Colonic mucosa (tissue), 4 donors: Measurements from ENCODE around the gene FLT3. TPM values are rescaled to one million over a fixed set of nuclear protein-coding genes. Genes with fewer than 3 reads are reported as not detected.

Experiments used
- DNase-seq: peaks from one replicate; pipeline ENCODE4 v3.0.0-alpha.2; 2020
- H3K27ac ChIP-seq: fragments of 200-600 bp; one replicate; pipeline ENCODE4 v1.8.0; 2021
- H3K27me3 ChIP-seq: fragments of 200-600 bp; one replicate; pipeline ENCODE4 v1.8.0; 2021
- H3K36me3 ChIP-seq: fragments of 200-600 bp; one replicate; pipeline ENCODE4 v1.8.0; 2021
- H3K4me1 ChIP-seq: fragments of 200-600 bp; one replicate; pipeline ENCODE4 v1.8.0; 2021; ENCODE audit warnings: mild to moderate bottlenecking
- H3K4me3 ChIP-seq: fragments of 200-600 bp; one replicate; pipeline ENCODE4 v1.8.0; 2021
- H3K9ac ChIP-seq, 2 donors: one replicate each; pipeline ENCODE4 v1.7.0; 2013; ENCODE audit warnings: control low read depth in 2 of 2, low read depth in 2 of 2, low read length in 2 of 2
- H3K9me3 ChIP-seq: fragments of 200-600 bp; one replicate; pipeline ENCODE4 v1.8.0; 2021
- intact Hi-C: fragments of 100-400 bp; cut with DNase I; formaldehyde crosslinking; loops from one replicate; pipeline ENCODE4 v1.14.1; 2022
- total RNA-seq, 2 donors: library from RNA; stranded (reverse); fragmentation: NEBNext Ultra II Directional in 1 of 2; extraction: Animal tissue kit (Norgen Biotek cat#: 25700) in 1 of 2; gene quantifications; one replicate each; pipeline ENCODE4 v1.2.1, GENCODE V29; 2021
- TF ChIP-seq, protein P1 (sequence below): fragments of 200-600 bp; IDR thresholded peaks from one replicate; pipeline ENCODE4 v1.8.0; 2022; ENCODE audit warnings: antibody characterized with exemption, mild to moderate bottlenecking
- donor health status: healthy.
- donor health status: DM: no; HTN: no; CAD: no.
- donor health status: DM: no; HTN: no; CAD: no.

FLT3 gene
- total RNA-seq, 2 donors from 2014 or later: 0.19 TPM; not detected in 1

DNA sequence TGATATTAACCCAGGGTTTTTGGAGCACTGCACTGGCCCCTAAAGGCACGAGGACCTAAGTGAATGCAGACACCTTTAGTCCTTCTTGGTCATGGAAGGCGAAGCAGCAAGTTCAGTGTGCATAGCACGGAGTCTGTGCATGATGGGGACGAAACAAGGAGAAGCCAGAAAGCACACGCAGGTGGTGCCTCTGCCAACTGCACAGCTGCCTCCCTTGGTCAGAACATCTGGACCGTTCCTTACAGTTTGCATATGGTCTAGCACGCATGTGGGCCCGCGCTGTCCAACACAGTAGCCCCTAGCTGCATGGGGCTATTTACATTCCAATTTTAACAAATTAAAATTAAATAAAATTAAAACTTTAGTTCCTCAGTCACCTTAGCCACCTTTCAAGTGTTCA, 44.0 kb downstream of the FLT3 start:
- no peak for DNase-seq
- Histone ChIP-seq H3K9ac (no peak overlapping the region), H3K27me3 (no peaks in the 10 kb centered on the region), H3K4me1 (no peaks in the 10 kb centered on the region), H3K9me3 (no peaks in the 10 kb centered on the region), H3K36me3 (no peaks in the 10 kb centered on the region), H3K27ac (no peak overlapping the region), H3K4me3 (no peak overlapping the region)
- TF ChIP-seq, protein P1, sequence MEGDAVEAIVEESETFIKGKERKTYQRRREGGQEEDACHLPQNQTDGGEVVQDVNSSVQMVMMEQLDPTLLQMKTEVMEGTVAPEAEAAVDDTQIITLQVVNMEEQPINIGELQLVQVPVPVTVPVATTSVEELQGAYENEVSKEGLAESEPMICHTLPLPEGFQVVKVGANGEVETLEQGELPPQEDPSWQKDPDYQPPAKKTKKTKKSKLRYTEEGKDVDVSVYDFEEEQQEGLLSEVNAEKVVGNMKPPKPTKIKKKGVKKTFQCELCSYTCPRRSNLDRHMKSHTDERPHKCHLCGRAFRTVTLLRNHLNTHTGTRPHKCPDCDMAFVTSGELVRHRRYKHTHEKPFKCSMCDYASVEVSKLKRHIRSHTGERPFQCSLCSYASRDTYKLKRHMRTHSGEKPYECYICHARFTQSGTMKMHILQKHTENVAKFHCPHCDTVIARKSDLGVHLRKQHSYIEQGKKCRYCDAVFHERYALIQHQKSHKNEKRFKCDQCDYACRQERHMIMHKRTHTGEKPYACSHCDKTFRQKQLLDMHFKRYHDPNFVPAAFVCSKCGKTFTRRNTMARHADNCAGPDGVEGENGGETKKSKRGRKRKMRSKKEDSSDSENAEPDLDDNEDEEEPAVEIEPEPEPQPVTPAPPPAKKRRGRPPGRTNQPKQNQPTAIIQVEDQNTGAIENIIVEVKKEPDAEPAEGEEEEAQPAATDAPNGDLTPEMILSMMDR: no peak
- intact Hi-C loops: no loop called here

DNA sequence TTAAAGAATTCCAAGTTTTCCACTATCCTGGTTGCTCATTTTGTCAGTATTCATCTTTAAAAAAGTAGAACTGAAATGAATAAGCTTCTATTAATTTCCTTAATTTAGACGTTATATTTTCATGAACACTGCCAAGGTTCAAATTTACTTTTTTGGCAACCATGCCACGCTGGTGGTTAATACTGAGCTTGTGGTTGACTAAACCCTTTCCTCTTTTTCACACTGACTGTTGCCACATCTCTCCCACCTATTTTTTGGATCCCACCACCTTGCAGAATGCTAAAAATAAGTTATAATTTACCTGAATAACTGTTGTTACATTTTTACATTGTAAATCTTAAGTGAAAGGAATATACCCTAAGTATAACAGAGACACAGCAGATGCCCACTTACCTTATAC, 45.0 kb downstream of the FLT3 start:
- Histone ChIP-seq H3K9me3 (no peaks in the 10 kb centered on the region), H3K9ac (no peak overlapping the region), H3K27me3 (no peaks in the 10 kb centered on the region), H3K4me1 (no peaks in the 10 kb centered on the region), H3K27ac (no peak overlapping the region), H3K4me3 (no peak overlapping the region), H3K36me3 (no peaks in the 10 kb centered on the region)
- intact Hi-C loops: no loop called here
- TF ChIP-seq, protein P1: no peak
- no peak for DNase-seq

DNA sequence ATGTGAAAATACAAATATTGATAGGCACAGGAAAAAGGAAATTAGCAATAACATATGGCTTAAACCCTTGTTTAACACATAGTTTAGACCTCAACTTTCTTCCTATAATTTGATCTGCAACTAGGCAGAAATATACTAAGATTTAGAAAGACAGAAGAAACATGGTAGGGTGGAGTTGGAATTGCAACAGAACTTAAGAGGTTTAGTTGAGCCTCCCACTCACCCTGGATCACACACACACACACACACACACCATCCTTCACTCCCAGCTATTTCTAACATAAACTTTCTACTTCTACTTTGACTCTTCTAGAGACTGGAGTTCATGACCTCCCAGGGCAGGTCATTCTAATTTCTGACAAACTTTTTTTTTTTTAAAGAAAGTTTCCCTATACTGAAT, 47.4 kb downstream of the FLT3 start:
- no peak overlapping the region for H3K9ac ChIP-seq
- DNase-seq: no peak
- no peak overlapping the region for H3K27ac ChIP-seq
- TF ChIP-seq, protein P1: no peak
- H3K4me1 ChIP-seq: no peaks in the 10 kb centered on the region
- no peaks in the 10 kb centered on the region for H3K36me3 ChIP-seq
- no peak overlapping the region for H3K4me3 ChIP-seq
- no peaks in the 10 kb centered on the region for H3K27me3 ChIP-seq
- H3K9me3 ChIP-seq: no peaks in the 10 kb centered on the region
- intact Hi-C loops: no loop called here

DNA sequence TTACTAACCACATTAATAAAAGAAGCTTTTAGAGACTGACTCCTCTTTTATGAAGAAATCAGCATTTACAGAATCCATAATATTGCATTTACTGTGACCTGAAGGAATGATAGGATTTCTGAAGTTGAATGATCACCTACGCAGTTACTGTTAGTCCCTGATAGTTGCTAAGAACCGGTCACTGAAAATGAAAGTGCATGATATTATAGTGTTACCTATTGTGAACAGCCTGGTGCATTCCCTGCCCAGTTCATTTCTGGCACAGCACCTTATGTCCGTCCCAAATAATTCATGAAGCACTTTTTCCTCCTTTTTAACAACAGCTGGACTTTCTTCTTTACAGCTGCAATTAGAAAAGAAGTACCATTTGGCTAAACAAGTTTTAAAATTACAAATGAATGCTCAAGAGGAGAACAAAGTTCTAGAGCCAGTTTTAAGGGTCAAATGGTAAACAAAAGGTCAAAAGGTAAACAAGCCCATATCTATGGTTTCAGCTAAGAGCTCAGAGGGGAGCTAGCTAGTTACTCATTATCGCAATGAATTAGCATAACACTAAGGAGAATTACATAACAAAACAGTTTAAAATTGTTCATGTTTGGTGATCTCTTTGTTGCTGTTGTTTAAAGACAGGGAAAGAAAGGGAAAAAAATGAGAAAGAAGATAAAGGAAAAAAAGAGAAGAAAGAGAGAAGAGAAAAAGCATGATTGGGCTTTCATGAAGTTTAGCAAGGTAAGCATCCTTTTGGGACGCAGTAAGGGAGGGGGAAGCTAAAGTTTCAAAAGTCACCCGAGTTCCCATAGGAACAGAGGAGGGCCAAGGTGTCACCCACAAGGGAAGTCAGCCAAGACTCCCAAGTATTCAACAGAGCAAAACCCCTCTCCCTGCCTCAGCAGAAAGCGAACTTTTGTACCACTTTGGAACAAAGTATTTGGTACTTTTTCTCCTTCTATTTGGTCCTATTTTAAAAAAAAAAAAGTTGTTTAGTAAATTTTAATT, 50.2 kb downstream of the FLT3 start:
- intact Hi-C loops: no loop called here
- TF ChIP-seq, protein P1: no peak
- H3K9me3 ChIP-seq: no peaks in the 10 kb centered on the region
- no peak overlapping the region for H3K27ac ChIP-seq
- no peak overlapping the region for H3K9ac ChIP-seq
- no peaks in the 10 kb centered on the region for H3K36me3 ChIP-seq
- no peaks in the 10 kb centered on the region for H3K27me3 ChIP-seq
- no peaks in the 10 kb centered on the region for H3K4me1 ChIP-seq
- DNase-seq: no peak
- no peak overlapping the region for H3K4me3 ChIP-seq

DNA sequence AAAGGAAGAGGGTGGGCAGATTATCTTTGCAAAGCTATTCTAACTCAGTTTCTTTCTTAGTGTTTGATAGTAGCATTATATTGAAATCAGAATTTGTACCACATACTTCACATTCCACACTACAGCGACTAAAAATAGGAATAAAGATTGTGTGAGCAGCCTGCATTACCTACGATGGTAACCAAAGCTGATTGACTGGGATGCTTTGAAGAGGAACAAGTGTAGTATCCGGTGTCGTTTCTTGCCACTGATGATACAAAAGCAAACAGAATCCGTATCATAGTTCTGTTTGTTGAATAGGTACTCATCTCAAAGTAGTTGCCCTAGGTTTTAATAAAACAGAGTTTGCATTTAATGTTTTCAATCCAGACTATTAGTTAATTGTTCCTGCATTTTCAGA, 51.2 kb downstream of the FLT3 start:
- H3K27ac ChIP-seq: no peak overlapping the region
- no peaks in the 10 kb centered on the region for H3K9me3 ChIP-seq
- no peaks in the 10 kb centered on the region for H3K36me3 ChIP-seq
- DNase-seq: no peak
- H3K9ac ChIP-seq: no peak overlapping the region
- no peaks in the 10 kb centered on the region for H3K4me1 ChIP-seq
- TF ChIP-seq, protein P1: no peak
- H3K4me3 ChIP-seq: no peak overlapping the region
- intact Hi-C loops: no loop called here
- H3K27me3 ChIP-seq: no peaks in the 10 kb centered on the region
